ENCODE results near the gene NOD1. TPM values are rescaled to one million over a fixed set of nuclear protein-coding genes. Genes with fewer than 3 reads are reported as not detected.

The NOD1 gene
- total and polyA plus RNA-seq, 12 donors: 3.6 to 18.0 (median 7.2) TPM

DNA sequence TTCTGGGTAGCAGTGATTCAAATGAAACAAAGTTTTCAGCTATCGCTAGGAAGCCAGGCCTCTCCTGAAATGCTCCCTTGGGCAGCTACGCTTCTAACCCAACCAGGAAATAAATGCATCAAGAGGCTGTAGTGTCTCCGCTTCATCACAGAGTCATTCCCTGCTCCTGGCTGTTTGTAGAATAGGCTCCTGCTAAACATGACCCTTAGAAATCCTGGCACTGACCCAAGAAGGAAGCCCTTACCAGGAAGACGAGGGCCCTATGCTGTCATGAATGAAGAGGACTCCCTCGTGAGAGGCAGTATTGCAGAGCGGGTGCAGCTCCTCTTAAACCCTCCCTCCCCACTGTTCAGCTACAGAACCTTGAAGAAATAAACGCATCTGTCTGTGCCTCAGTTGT lies 48.3 kb downstream of the NOD1 start:
- Histone ChIP-seq H3K4me1 (replicated peaks in 1 of 2) (peaks cover 27 to 54% of the 10 kb centered on the region in 2 donors), H3K27ac (peak overlapping the region in 1 of 5 donors; percentile 65), H3K36me3 (replicated peaks in 1 of 2) (peaks cover 0 to 19% of the 10 kb centered on the region in 2 donors), H3K27me3 (no peaks in the 10 kb centered on the region), H3K4me3 (no peak overlapping the region), H3K9me3 (replicated peaks in 1 of 3) (no peaks in the 10 kb centered on the region)
- WGBS, 4 donors: 60 to 73% (median 72%) methylated on average over 7 of the region's 7 CpGs
- intact Hi-C loops (cut with DNase I): no loop called here
- TF ChIP-seq POLR2A (IDR thresholded peaks at IDR 0.05): no peak
- TF ChIP-seq, protein P1, sequence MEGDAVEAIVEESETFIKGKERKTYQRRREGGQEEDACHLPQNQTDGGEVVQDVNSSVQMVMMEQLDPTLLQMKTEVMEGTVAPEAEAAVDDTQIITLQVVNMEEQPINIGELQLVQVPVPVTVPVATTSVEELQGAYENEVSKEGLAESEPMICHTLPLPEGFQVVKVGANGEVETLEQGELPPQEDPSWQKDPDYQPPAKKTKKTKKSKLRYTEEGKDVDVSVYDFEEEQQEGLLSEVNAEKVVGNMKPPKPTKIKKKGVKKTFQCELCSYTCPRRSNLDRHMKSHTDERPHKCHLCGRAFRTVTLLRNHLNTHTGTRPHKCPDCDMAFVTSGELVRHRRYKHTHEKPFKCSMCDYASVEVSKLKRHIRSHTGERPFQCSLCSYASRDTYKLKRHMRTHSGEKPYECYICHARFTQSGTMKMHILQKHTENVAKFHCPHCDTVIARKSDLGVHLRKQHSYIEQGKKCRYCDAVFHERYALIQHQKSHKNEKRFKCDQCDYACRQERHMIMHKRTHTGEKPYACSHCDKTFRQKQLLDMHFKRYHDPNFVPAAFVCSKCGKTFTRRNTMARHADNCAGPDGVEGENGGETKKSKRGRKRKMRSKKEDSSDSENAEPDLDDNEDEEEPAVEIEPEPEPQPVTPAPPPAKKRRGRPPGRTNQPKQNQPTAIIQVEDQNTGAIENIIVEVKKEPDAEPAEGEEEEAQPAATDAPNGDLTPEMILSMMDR (IDR thresholded peaks at IDR 0.05): no peak
- DNase-seq: peak in 4 of 7 donors; percentile 46 to 58 (median 56)

DNA sequence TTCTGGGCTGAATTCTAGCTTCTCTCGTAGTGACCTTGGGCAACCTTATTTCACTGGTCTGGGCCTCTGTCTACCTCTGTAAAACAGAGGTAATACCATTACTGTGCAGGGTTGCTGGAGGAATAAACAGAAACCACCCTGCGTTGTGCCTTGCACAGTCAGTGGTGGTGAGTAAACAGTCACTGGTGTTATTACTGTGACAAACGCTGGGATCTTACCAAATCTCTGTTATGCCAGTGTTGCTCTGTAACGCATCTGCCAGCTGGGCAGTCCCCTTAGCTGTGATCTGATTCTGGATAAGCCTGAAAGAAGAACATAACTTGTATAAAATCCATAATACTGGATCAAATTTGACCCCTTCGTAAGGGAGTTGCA lies 49.4 kb downstream of the NOD1 start:
- H3K27ac ChIP-seq: peak overlapping the region in 1 of 5 donors; percentile 57
- H3K27me3 ChIP-seq: no peaks in the 10 kb centered on the region
- DNase-seq: no peak
- no peaks in the 10 kb centered on the region for H3K9me3 ChIP-seq (replicated peaks in 1 of 3)
- 78 to 79% (median 78%) methylated on average over 5 of the region's 5 CpGs for WGBS, 4 donors
- H3K4me3 ChIP-seq: no peak overlapping the region
- peaks cover 27 to 50% of the 10 kb centered on the region in 2 donors for H3K4me1 ChIP-seq (replicated peaks in 1 of 2)
- intact Hi-C loops (cut with DNase I): no loop called here
- peaks cover 0 to 21% of the 10 kb centered on the region in 2 donors for H3K36me3 ChIP-seq (replicated peaks in 1 of 2)
- TF ChIP-seq, protein P1 (IDR thresholded peaks at IDR 0.05): no peak
- TF ChIP-seq POLR2A (IDR thresholded peaks at IDR 0.05): no peak

DNA sequence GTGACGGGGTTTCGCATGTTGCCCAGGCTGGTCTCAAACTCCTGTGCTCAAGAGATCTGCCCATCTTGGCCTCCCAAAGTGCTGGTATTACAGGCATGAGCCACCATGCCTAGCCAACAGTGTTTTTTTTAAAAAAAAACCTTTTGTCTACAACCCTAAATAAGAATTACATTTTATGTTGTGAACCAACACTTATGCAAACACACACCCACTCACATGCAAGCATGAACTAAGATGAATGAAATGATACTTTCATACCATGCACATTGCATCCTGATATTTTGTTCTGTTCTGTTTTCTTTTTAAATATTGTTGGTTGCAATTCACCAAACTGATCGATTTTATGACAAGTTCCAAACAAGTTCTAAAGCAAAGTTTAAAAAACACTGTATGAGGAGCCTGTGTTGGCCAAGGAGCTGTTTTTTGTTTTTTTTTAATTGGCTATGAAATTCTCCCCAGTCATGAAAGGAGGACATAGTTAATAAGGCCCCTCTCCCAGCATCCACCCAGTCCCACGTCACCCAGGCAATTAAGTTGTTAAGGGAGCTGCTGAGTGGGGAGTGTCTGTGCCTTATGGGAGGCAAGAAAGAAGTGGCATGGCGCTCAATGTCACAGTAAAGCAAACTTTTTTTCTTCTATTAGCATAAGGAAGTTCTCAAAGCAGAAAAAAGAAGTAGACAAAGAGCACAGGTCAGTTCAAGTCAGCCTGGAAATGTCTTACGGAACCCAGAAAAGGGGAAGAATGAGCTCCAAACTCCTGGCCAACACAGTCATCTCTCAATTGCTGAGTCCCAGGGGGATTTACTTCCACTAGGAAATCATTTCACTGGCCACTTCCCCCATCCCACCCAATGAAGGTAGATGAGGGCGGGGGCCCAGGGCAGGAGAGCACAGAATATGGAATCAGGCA lies 50.1 kb downstream of the NOD1 start:
- 85 to 95% (median 88%) methylated on average over 7 of the region's 7 CpGs for WGBS, 4 donors
- TF ChIP-seq, protein P1 (IDR thresholded peaks at IDR 0.05): no peak
- no peak for TF ChIP-seq POLR2A (IDR thresholded peaks at IDR 0.05)
- Histone ChIP-seq H3K4me1 (replicated peaks in 1 of 2) (peaks cover 26 to 43% of the 10 kb centered on the region in 2 donors), H3K36me3 (replicated peaks in 1 of 2) (peaks cover 0 to 22% of the 10 kb centered on the region in 2 donors), H3K27ac (peak overlapping the region in 1 of 5 donors; percentile 57), H3K27me3 (no peaks in the 10 kb centered on the region), H3K4me3 (no peak overlapping the region), H3K9me3 (replicated peaks in 1 of 3) (no peaks in the 10 kb centered on the region)
- DNase-seq: peak in 1 of 7 donors; percentile 49
- intact Hi-C loops (cut with DNase I): no loop called here

DNA sequence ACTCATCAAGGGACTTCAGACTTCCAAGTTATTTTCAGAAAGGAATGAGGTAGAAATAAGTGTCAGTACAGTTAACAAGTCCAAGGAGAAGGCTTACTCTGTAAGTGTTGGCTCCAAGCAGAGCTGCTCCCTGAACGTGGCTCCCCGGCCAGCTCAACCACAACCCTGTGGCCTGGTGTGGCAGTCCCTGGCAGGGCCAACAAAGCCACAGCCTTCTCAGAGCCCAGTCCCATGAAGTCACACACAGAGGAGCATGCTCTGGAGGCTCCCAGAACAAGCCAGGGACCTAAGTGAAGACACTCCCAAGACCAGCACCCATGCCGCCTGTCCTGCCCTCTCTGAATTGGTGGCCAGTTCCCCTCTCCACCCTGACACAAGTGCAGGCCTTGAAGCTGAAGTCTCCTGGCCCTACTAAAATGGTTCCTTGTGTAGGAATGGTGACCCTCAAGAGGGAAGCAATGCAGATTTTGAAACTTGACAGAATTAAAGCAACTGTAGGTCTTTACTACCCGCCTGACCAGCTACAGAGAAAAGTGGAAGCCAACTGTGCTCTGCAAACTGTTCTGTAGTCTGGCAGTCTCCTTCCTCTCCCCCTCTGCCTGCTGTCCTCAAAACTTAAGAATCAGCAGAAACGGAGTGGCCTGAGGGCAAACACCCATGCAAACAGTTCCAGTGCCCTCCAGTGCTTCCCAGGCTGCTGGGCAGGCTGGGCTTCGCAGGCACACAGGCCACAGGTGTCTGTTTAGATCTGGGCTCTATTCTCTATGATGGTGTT lies 51.1 kb downstream of the NOD1 start:
- 73 to 87% (median 81%) methylated on average over 6 of the region's 6 CpGs for WGBS, 4 donors
- no peak overlapping the region for H3K4me3 ChIP-seq
- TF ChIP-seq, protein P1 (IDR thresholded peaks at IDR 0.05): no peak
- no peak for TF ChIP-seq POLR2A (IDR thresholded peaks at IDR 0.05)
- intact Hi-C loops (cut with DNase I): no loop called here
- peaks cover 0 to 22% of the 10 kb centered on the region in 2 donors for H3K36me3 ChIP-seq (replicated peaks in 1 of 2)
- no peaks in the 10 kb centered on the region for H3K27me3 ChIP-seq
- DNase-seq: peak in 3 of 7 donors; percentile 24 to 52 (median 42)
- H3K4me1 ChIP-seq (replicated peaks in 1 of 2): peaks cover 17 to 33% of the 10 kb centered on the region in 2 donors
- H3K27ac ChIP-seq: peak overlapping the region in 3 of 5 donors; percentile 15 to 65 (median 56)
- H3K9me3 ChIP-seq (replicated peaks in 1 of 3): no peaks in the 10 kb centered on the region
